Mesodermal cell (in vitro differentiated cells): ENCODE data around the gene STRA8.

Experiments
- H3K27ac ChIP-seq: 2 replicates; pipeline ENCODE4 v1.7.0; 2013; ENCODE audit warnings: mild to moderate bottlenecking, low read depth, low read length, moderate library complexity; ENCODE audit not compliant: severe bottlenecking
- H3K36me3 ChIP-seq: 2 replicates; pipeline ENCODE4 v1.7.1; 2013; ENCODE audit warnings: mild to moderate bottlenecking, low read length, moderate library complexity; ENCODE audit not compliant: control insufficient read depth, insufficient read depth
- H3K4me1 ChIP-seq: one replicate; pipeline ENCODE4 v1.7.1; 2013; ENCODE audit warnings: mild to moderate bottlenecking, low read length; ENCODE audit not compliant: insufficient read depth, control insufficient read depth, poor library complexity, severe bottlenecking
- H3K4me3 ChIP-seq: 2 replicates; pipeline ENCODE4 v1.7.0; 2013; ENCODE audit warnings: low read length, control low read depth, mild to moderate bottlenecking; ENCODE audit not compliant: insufficient read depth, poor library complexity, severe bottlenecking; ENCODE audit errors: extremely low read depth
- H3K9me3 ChIP-seq: 2 replicates; pipeline ENCODE4 v1.7.1; 2013; ENCODE audit warnings: mild to moderate bottlenecking, low read length, moderate library complexity; ENCODE audit not compliant: control insufficient read depth
- WGBS, 2 experiments: methylation state at CpG; one replicate each; pipeline ENCODE4 v1.1.5; 2013; ENCODE audit warnings: missing lambda C conversion rate in 2 of 2; ENCODE audit not compliant: insufficient coverage in 2 of 2; 5-methylcytosine and 5-hydroxymethylcytosine counted together

The STRA8 gene

GRCh38 chr7:135285547-135286233 lies 52.1 kb downstream of the STRA8 start:
- H3K27ac ChIP-seq: no peak overlapping the region
- no peak overlapping the region for H3K4me3 ChIP-seq
- H3K9me3 ChIP-seq: no peaks in the 10 kb centered on the region
- H3K36me3 ChIP-seq: no peaks in the 10 kb centered on the region
- H3K4me1 ChIP-seq: no peaks in the 10 kb centered on the region
- WGBS, 2 experiments: 83 to 88% methylated on average over 2 to 3 of the region's 5 CpGs

- Histone ChIP-seq H3K9me3 (no peaks in the 10 kb centered on the region), H3K36me3 (no peaks in the 10 kb centered on the region), H3K4me3 (no peak overlapping the region), H3K27ac (no peak overlapping the region), H3K4me1 (no peaks in the 10 kb centered on the region)
- 74 to 79% methylated on average over 2 of the region's 4 CpGs for WGBS, 2 experiments
These were observed 53.2 kb downstream of the STRA8 start for GRCh38 chr7:135286876-135287275.

- 88 to 94% methylated on average over 4 of the region's 7 CpGs for WGBS, 2 experiments
- Histone ChIP-seq H3K4me1 (no peaks in the 10 kb centered on the region), H3K27ac (no peak overlapping the region), H3K9me3 (no peaks in the 10 kb centered on the region), H3K36me3 (no peaks in the 10 kb centered on the region), H3K4me3 (no peak overlapping the region)
These were observed 57.0 kb downstream of the STRA8 start for GRCh38 chr7:135290594-135290993.

GRCh38 chr7:135291809-135292253 lies 58.2 kb downstream of the STRA8 start:
- WGBS, 2 experiments: 94 to 96% methylated on average over 5 to 7 of the region's 8 CpGs
- H3K4me1 ChIP-seq: no peaks in the 10 kb centered on the region
- H3K9me3 ChIP-seq: no peaks in the 10 kb centered on the region
- H3K27ac ChIP-seq: no peak overlapping the region
- H3K36me3 ChIP-seq: no peaks in the 10 kb centered on the region
- no peak overlapping the region for H3K4me3 ChIP-seq

- Histone ChIP-seq H3K4me1 (no peaks in the 10 kb centered on the region), H3K36me3 (no peaks in the 10 kb centered on the region), H3K4me3 (no peak overlapping the region), H3K9me3 (peaks cover 8% of the 10 kb centered on the region), H3K27ac (no peak overlapping the region)
- 65 to 66% methylated on average over 4 to 5 of the region's 6 CpGs for WGBS, 2 experiments
These were observed 65.6 kb downstream of the STRA8 start for GRCh38 chr7:135299235-135299634.

- Histone ChIP-seq H3K4me1 (no peaks in the 10 kb centered on the region), H3K4me3 (no peak overlapping the region), H3K9me3 (peaks cover 8% of the 10 kb centered on the region), H3K27ac (no peak overlapping the region), H3K36me3 (no peaks in the 10 kb centered on the region)
- 89% methylated on average over 1 to 2 of the region's 3 CpGs for WGBS, 2 experiments
These were observed 67.5 kb downstream of the STRA8 start for GRCh38 chr7:135300913-135301765.
